Liver (tissue), 9 donors: ENCODE data around the gene TMEM35B. TPM values are rescaled to one million over a fixed set of nuclear protein-coding genes. Genes with fewer than 3 reads are reported as not detected.

Experiments
- DNase-seq: peaks from one replicate; pipeline ENCODE4 v3.0.0-alpha.2; 2017; ENCODE audit warnings: low spot score
- H3K27ac ChIP-seq, 2 donors: one replicate each; pipeline ENCODE4 v1.7.0; 2013; ENCODE audit warnings: inconsistent platforms in 2 of 2, low read length in 2 of 2, control low read depth in 1 of 2, low read depth in 1 of 2, mild to moderate bottlenecking in 1 of 2
- H3K27me3 ChIP-seq, 4 donors: one replicate each; pipeline versions ENCODE4 v1.6.1 to v1.7.0; 2013; ENCODE audit warnings: low read length in 3 of 4, inconsistent platforms in 1 of 4, mild to moderate bottlenecking in 1 of 4, moderate library complexity in 1 of 4; ENCODE audit not compliant: control insufficient read depth in 4 of 4, insufficient read depth in 4 of 4
- H3K36me3 ChIP-seq, 4 donors: one replicate each; pipeline versions ENCODE4 v1.6.1 to v1.7.0; 2013; ENCODE audit warnings: low read length in 3 of 4, mild to moderate bottlenecking in 3 of 4, low read depth in 1 of 4, moderate library complexity in 1 of 4; ENCODE audit not compliant: control insufficient read depth in 4 of 4, insufficient read depth in 3 of 4
- H3K4me1 ChIP-seq, 4 donors: one replicate each; pipeline versions ENCODE4 v1.6.1 to v1.7.0; 2013; ENCODE audit warnings: low read length in 3 of 4, mild to moderate bottlenecking in 3 of 4, moderate library complexity in 1 of 4; ENCODE audit not compliant: control insufficient read depth in 4 of 4, insufficient read depth in 4 of 4
- H3K4me3 ChIP-seq, 3 donors: one replicate each; pipeline versions ENCODE4 v1.6.1 to v1.7.0; 2013; ENCODE audit warnings: low read length in 3 of 3, control low read depth in 1 of 3, low read depth in 1 of 3, mild to moderate bottlenecking in 1 of 3
- H3K9ac ChIP-seq, 2 donors: one replicate each; pipeline ENCODE4 v1.7.0; 2013; ENCODE audit warnings: low read length in 2 of 2, mild to moderate bottlenecking in 2 of 2, moderate library complexity in 2 of 2, control low read depth in 1 of 2, low read depth in 1 of 2
- H3K9me3 ChIP-seq, 4 donors: one replicate each; pipeline versions ENCODE4 v1.6.1 to v1.7.0; 2013; ENCODE audit warnings: low read length in 3 of 4; ENCODE audit not compliant: control insufficient read depth in 4 of 4
- ATF3 ChIP-seq: IDR thresholded peaks from 2 replicates; pipeline ENCODE4 v1.6.1; 2016; ENCODE audit warnings: antibody characterized with exemption
- CTCF ChIP-seq: fragments of 150-350 bp; IDR thresholded peaks from 2 replicates; pipeline ENCODE4 v1.5.1; 2017; ENCODE audit warnings: improper control_type of control experiment, low read depth, low read length; ENCODE audit not compliant: missing input control
- EGR1 ChIP-seq, 2 donors: IDR thresholded peaks; 2 replicates each; pipeline ENCODE4 v1.6.1; 2016 to 2018; ENCODE audit warnings: antibody characterized with exemption in 2 of 2, low read depth in 2 of 2
- FOXA1 ChIP-seq: IDR thresholded peaks from 2 replicates; pipeline ENCODE4 v1.6.1; 2016; ENCODE audit warnings: antibody characterized with exemption
- FOXA2 ChIP-seq: IDR thresholded peaks from 2 replicates; pipeline ENCODE4 v1.6.1; 2016; ENCODE audit warnings: antibody characterized with exemption
- HNF4G ChIP-seq: IDR thresholded peaks from 2 replicates; pipeline ENCODE4 v1.6.1; 2016; ENCODE audit warnings: antibody characterized with exemption
- JUND ChIP-seq, 2 donors: IDR thresholded peaks; 2 replicates each; pipeline ENCODE4 v1.6.1; 2016; ENCODE audit warnings: antibody characterized with exemption in 2 of 2
- MAX ChIP-seq: IDR thresholded peaks from 2 replicates; pipeline ENCODE4 v1.6.1; 2016; ENCODE audit warnings: antibody characterized with exemption
- NR2F2 ChIP-seq: IDR thresholded peaks from 2 replicates; pipeline ENCODE4 v1.6.1; 2016; ENCODE audit warnings: antibody characterized with exemption
- RAD21 ChIP-seq, 2 donors: IDR thresholded peaks; 2 replicates each; pipeline ENCODE4 v1.6.1; 2016; ENCODE audit warnings: antibody characterized with exemption in 2 of 2, mild to moderate bottlenecking in 2 of 2
- RXRA ChIP-seq, 2 donors: IDR thresholded peaks; 2 replicates each; pipeline ENCODE4 v1.6.1; 2017 to 2018; ENCODE audit warnings: antibody characterized with exemption in 2 of 2, mild to moderate bottlenecking in 1 of 2
- SP1 ChIP-seq: IDR thresholded peaks from 2 replicates; pipeline ENCODE4 v1.6.1; 2018; ENCODE audit warnings: antibody characterized with exemption, mild to moderate bottlenecking
- YY1 ChIP-seq: IDR thresholded peaks from 2 replicates; pipeline ENCODE4 v1.6.1; 2016; ENCODE audit warnings: antibody characterized with exemption, mild to moderate bottlenecking
- WGBS: extraction: QIAGEN DNeasy Blood & Tissue Kit; methylation state at CpG from one replicate; pipeline ENCODE4 v1.1.7; 2013; 5-methylcytosine and 5-hydroxymethylcytosine counted together
- polyA plus RNA-seq, 2 donors: library from polyadenylated mRNA; stranded (reverse) in 1 of 2; unstranded in 1 of 2; fragments of 200-250 nt in 1 of 2; fragments of >200 nt in 1 of 2; fragmentation: Nextera tagmentation in 1 of 2; extraction: Ambion mirVana in 1 of 2; gene quantifications; one replicate each; pipeline versions ENCODE4 v1.2.1 to v1.2.3, GENCODE V29; 2013 to 2015
- total RNA-seq, 2 donors: library from RNA; depleted of rRNA; stranded (reverse); fragments of >200 nt; gene quantifications; one replicate each; pipeline ENCODE4 v1.2.3, GENCODE V29; 2014
- TF ChIP-seq, protein P1 (sequence below): IDR thresholded peaks from 2 replicates; pipeline ENCODE4 v1.6.1; 2016; ENCODE audit warnings: antibody characterized with exemption
- donor health status: healthy.
- donor health status: healthy.
- donor health status: healthy.
- donor health status: healthy.
- donor health status: healthy.

The TMEM35B gene
- total and polyA plus RNA-seq, 4 donors = 13.4 to 31.7 (median 20.3) TPM

DNA sequence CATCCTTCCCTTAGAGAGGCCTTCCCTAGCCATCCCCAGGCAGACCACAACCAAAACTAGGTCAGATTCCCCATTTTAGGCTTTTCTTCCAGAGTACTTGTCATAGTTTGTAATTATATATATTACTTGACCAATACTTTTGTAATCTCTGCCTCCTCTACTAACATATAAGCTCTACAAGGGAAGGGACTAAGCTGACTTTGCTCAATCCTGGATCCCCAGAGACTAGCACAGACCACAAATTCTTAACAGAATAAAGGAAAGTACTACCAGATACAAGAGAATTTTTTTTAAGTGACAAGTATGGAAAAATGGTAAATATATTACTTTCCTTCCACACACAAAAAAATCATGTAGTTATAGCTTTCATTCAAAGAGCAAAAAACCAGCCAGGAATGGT lies 44.6 kb upstream of the TMEM35B start:
- H3K9ac ChIP-seq = no peak overlapping the region
- H3K27me3 ChIP-seq = no peaks in the 10 kb centered on the region
- H3K4me3 ChIP-seq = no peak overlapping the region
- no peak overlapping the region for H3K27ac ChIP-seq
- no peak for DNase-seq
- peaks cover 0 to 6% (median 3%) of the 10 kb centered on the region in 4 donors for H3K9me3 ChIP-seq
- H3K4me1 ChIP-seq = peaks cover 2 to 21% (median 11%) of the 10 kb centered on the region in 4 donors
- peaks cover 0 to 4% (median 0%) of the 10 kb centered on the region in 4 donors for H3K36me3 ChIP-seq
- no peak for TF ChIP-seq HNF4G
- no peak for TF ChIP-seq RAD21 (IDR thresholded peaks at IDR 0.05)
- TF ChIP-seq MAX = no peak
- TF ChIP-seq RXRA (IDR thresholded peaks at IDR 0.05) = no peak
- no peak for TF ChIP-seq YY1
- TF ChIP-seq, protein P1, sequence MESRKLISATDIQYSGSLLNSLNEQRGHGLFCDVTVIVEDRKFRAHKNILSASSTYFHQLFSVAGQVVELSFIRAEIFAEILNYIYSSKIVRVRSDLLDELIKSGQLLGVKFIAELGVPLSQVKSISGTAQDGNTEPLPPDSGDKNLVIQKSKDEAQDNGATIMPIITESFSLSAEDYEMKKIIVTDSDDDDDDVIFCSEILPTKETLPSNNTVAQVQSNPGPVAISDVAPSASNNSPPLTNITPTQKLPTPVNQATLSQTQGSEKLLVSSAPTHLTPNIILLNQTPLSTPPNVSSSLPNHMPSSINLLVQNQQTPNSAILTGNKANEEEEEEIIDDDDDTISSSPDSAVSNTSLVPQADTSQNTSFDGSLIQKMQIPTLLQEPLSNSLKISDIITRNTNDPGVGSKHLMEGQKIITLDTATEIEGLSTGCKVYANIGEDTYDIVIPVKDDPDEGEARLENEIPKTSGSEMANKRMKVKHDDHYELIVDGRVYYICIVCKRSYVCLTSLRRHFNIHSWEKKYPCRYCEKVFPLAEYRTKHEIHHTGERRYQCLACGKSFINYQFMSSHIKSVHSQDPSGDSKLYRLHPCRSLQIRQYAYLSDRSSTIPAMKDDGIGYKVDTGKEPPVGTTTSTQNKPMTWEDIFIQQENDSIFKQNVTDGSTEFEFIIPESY = no peak
- no peak for TF ChIP-seq NR2F2

GRCh38 chr1:35016406-35016805 lies 31.3 kb upstream of the TMEM35B start:
- peaks cover 6 to 38% (median 22%) of the 10 kb centered on the region in 4 donors for H3K36me3 ChIP-seq
- no peaks in the 10 kb centered on the region for H3K9me3 ChIP-seq
- DNase-seq = no peak
- TF ChIP-seq, protein P1 = no peak
- no peak for TF ChIP-seq YY1
- no peak for TF ChIP-seq EGR1 (IDR thresholded peaks at IDR 0.05; ENCODE audit: low read depth in 2 of 2)
- H3K9ac ChIP-seq = no peak overlapping the region
- H3K4me3 ChIP-seq = no peak overlapping the region
- no peak overlapping the region for H3K27ac ChIP-seq
- no peaks in the 10 kb centered on the region for H3K4me1 ChIP-seq
- H3K27me3 ChIP-seq = no peaks in the 10 kb centered on the region

DNA sequence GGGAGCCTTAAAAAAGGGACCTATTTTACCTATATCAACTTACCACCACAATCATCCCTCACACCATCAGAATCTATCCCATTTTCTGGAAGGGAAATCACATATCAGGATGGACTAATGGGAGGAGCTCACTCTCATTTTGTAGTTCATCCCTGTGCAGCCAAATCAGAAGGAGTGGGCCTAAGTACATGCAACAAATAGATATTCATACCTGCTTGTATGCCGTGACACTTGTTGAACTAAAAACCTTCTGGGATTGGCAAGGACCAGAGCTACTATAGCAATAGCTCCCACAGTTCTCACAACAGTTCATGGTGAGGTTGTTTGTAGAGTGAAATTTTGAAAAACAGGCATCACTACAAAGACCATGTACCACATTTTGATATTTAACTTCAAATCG lies 29.3 kb upstream of the TMEM35B start:
- 94% methylated on average over 2 of the region's 2 CpGs for WGBS
- DNase-seq = no peak
- H3K36me3 ChIP-seq = peaks cover 7 to 49% (median 34%) of the 10 kb centered on the region in 4 donors

More for the DNA sequence above, 29.3 kb upstream of the TMEM35B start:
- Histone ChIP-seq H3K27ac (no peak overlapping the region), H3K4me3 (no peak overlapping the region), H3K9me3 (no peaks in the 10 kb centered on the region), H3K27me3 (no peaks in the 10 kb centered on the region), H3K9ac (no peak overlapping the region), H3K4me1 (no peaks in the 10 kb centered on the region)
- TF ChIP-seq FOXA1 = no peak
- TF ChIP-seq JUND (IDR thresholded peaks at IDR 0.05) = no peak
- TF ChIP-seq EGR1 (IDR thresholded peaks at IDR 0.05; ENCODE audit: low read depth in 2 of 2) = no peak
- TF ChIP-seq SP1 = no peak
- no peak for TF ChIP-seq ATF3
- no peak for TF ChIP-seq CTCF
- TF ChIP-seq, protein P1 = no peak
- no peak for TF ChIP-seq RXRA (IDR thresholded peaks at IDR 0.05)
- no peak for TF ChIP-seq YY1
- no peak for TF ChIP-seq FOXA2
- TF ChIP-seq NR2F2 = no peak
